ENCODE measurements around the gene NDFIP2.
"Not testable (repeated sequence)": the region's sequence is repeated elsewhere in the genome, so short reads cannot be mapped to it uniquely, and the experiment has no call there.

NDFIP2 gene

DNA sequence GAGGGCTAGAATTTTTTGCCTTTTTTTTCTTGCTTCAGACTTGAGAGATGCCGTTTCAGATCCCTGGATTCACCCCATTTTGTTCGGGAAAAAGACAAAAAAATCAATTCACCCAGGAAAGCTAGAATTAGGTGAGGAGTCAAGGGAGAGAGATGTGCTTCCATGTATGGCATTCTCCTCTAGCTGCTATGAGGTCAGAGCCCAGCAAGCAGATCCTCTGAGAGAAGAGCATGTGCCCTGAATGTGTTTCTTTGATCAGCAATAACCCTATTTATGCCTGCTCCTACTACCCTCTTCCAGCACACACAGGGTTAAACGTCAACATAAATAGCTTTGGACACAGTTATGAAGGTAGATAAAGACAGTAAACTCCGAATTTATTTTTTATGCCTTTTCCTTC, 53.6 kb downstream of the NDFIP2 start:
- no peak for DNase-seq (ENCODE audit: low read depth)

DNA sequence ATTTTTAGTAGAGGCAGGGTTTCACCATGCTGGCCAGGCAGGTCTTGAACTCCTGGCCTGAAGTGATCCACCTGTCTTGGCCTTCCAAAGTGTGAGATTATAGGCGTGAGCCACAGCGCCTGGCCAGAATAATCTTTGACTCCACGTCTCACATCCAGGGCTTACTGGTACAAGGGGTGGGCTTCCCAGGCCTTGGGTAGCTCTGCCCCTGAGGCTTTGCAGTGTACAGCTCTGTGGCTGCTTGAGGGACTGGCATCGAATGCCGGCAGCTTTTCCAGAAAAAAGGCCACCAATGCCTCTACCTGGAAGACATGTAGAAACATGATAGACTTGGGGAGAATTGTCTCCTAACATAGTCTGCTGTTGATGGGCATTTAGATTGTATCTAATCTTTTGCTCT, 57.8 kb downstream of the NDFIP2 start:
- no peak for DNase-seq (ENCODE audit: low read depth)

DNA sequence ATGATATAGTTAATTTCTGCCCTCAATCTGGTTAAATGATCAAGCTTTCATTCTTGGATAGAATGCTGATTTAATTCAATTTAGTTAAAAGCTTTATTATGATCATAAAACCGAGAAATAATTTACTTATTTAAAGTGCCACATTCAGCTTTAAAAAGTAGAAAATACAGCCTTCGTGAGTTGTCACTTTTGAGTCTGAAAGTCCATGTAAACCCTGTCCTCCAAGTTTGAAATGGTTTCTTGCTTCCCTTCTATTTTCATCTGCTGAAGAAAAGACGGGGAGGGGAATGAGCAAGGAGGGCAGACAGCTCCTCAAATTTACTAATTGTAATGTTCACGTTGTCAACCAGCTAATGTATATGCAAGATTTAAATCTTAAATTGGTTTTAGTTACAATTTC, 59.5 kb downstream of the NDFIP2 start:
- DNase-seq (ENCODE audit: low read depth), result no peak

DNA sequence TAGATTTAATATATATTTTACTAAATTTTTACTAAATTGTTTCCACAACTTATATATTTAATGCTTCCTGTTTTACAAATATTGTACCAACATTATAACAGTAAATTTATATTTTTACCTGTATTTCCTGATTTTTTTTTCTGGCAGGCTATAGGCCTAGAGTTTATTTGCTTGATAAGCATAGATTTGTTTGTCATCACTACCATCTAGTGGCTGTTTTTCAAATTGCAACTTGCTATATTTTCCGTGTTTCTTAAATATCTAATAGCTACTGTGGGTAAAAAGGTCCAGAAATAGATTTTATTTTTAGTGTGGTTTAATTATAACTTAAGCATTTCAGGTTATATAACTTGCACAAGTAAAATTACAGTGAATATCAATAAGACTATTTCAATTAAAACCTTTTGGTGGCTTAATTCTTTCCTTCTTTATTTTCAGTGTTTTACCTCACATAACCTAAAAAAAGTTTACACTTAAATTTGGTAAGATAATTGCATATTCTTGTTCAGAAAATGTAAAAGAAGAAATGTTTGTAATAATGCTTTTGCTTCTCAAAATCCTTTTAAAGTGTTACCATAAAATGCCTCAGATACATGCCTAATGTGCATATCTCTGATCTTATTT, 60.6 kb downstream of the NDFIP2 start:
- DNase-seq (ENCODE audit: low read depth), result no peak

DNA sequence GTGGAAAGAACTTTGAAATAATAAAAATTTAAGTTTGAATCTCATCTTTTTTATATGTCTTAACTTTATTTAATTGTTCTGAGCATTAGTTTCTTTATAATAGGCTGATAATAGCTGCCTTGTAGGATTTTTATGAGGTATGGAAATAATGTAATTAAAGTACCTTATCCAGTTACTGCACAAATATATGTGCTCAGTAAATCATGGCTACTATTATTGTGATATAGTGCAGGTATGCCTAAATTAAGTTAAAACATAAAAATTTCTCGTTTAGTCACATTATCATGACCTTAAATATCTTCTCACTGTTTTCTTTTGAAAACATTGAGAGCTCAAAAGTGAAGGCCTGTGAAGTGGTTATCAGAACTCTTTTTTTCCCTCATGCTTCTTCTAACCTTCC, 62.9 kb downstream of the NDFIP2 start:
- DNase-seq (ENCODE audit: low read depth), result no peak

DNA sequence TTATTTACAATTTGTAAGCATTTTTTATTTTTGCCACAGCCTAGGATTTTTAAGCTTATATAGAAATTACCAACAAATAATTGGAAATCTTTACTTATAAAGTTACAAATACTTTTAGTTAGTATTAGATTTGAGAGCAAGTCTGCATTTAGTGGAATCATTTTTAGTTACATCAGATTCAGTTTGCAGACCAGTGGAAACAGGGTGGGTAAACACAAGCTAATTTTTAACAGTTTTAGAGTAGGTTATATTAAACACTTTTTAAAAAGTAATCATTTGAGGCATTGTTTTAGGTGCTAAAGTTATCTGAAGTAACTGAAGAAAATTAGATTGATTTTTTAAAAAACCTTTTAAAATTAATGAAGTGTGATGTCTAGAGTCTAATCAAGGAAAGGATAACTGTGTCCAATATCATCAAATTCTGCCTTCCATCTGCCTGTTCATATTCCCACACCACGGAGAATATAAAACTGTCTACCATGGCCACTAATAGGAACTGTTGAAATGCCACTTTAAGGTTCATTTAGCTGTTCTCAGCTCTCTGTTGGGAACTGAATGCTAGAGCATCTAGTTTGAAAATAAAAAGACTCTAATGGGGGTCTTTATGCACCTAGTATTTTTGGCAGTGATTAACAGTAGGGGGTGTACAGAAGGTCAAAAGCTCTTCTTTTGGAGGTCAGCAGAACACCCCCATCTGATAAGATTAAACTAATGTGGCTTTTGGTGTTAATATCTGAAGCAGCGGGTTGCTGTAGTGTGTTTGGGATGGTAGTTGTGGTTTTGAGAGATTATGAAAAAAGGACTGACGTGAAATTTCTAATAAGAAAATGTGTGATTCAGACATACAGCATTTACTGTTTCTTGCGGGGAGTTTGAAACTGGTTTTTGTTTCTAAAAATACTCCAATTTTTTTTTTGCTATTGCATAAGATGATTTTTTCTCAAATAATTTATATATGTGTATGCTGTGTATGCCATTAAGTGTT, 66.5 kb downstream of the NDFIP2 start:
- no peak for DNase-seq (ENCODE audit: low read depth)

DNA sequence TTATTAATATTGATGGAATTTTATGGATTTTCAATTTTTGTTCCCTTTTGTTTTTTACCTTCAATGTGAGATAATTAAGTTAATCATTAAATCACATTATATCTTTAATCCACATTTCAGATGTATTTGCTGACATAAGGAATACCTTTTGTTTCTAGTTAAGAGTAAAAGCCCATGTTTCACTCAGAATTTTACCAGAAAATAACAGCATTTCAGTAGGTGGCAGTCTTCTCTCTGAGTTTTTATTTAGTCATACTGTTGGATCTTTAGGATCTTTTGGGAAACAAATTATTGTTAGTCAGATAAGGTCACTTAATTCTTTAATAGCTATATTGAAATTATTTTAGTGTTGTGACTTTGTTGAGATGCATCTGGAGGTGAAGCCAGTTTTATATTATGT, 67.9 kb downstream of the NDFIP2 start:
- no peak for DNase-seq (ENCODE audit: low read depth)

DNA sequence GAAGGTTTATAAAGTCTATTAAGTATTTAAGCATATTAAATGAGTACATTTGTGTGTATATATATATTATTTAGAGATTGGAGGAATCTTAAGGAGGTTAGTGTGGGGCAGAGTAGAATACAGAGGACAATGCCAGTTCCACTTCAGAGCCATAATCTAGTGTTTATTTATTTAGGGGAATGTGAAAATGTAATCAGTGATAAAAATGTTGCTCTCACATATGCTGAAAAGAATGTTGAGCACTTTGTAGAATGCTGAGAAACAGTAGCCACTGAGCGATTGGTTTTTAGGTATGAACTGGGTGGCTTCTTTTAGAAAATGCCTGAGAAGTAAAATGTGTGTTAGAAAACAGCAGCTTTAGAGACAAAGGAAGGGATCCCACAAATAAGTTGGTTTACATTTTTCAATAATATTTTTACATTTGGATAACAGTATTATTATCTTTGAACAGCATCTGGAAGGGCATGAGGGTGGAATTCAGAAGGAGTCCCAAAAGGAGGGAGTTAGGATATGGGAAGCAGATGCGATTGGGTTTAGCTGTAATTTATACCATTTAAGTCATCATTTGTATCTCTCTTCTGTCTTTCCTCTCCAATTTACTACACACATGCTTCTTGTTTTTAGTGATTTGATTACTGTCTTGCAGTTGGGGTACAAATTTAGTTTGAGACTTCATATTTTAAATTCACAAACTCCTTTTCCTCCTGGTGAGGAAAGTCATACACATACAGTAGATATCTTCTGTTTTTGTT, 68.6 kb downstream of the NDFIP2 start:
- no peak for DNase-seq (ENCODE audit: low read depth)

DNA sequence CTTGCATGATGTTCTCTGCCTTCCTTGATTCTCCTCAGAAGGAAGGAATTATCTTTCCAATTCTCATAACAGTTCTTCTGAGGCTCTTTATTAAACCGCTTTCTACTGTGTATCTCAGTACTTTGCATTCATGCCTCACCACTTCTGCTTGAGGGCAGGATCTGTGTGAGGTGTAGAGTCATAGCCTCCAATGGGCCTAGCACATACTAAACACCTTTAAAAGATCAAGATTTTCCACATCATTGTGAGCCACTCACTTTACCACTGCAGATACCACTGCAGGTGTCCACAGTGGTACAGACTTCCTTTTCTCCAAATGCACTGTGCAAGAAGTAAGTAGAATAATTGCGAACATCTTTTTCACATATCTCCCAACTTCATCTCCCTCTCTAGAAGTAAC, 76.7 kb downstream of the NDFIP2 start:
- DNase-seq (ENCODE audit: low read depth), result no peak

DNA sequence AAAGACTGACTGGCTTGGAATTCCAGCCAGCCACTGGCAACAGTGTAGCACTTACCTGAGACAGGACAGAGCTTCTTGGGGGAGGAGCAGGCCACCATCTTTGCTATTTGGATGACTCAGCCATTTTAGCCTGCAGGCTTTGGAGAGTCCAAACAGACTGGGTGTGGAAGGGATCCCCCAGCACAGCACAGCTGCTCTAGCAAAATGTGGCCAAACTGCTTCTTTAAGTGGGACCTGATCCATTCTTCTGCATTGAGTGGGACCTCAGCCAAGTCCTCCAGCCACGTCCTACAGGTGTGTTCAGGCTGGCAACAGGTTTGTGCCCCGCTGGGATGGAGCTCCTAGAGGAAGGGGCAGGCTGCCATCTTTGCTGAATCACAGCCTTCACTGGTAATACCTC, 80.0 kb downstream of the NDFIP2 start:
- DNase-seq (ENCODE audit: low read depth), result no peak

DNA sequence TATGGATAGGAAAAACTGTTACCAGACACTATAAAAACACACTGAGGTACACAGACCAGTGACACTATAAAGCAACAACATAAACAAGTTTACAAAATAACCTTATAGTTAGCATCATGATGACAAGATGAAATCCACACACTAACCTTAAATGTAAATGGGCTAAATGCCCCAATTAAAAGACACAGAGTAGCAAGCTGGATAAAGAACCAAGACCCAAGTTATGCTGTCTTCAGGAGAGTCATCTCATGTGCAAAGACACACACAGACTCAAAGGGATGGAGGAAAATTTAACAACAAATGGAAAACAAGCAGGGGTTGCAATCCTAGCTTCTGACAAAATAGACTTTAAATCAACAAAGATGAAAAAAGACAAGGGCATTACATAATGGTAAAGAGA, 81.6 kb downstream of the NDFIP2 start:
- DNase-seq (ENCODE audit: low read depth), result no peak

DNA sequence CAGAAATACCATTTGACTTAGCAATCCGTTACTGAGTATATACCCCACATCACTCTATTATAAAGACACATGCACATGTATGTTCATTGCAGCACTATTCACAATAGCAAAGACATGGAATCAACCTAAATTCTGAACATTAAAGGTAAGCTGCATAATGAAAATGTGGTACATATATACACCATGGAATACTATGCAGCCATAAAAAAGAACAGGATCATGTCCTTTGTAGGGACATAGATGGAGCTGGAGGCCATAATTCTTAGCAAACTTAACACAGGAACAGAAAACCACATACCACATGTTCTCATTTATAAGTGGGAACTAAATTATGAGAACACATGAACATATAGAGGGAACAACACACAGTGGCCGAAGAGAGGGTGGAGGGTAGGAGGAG, 85.2 kb downstream of the NDFIP2 start:
- DNase-seq (ENCODE audit: low read depth), result no peak

DNA sequence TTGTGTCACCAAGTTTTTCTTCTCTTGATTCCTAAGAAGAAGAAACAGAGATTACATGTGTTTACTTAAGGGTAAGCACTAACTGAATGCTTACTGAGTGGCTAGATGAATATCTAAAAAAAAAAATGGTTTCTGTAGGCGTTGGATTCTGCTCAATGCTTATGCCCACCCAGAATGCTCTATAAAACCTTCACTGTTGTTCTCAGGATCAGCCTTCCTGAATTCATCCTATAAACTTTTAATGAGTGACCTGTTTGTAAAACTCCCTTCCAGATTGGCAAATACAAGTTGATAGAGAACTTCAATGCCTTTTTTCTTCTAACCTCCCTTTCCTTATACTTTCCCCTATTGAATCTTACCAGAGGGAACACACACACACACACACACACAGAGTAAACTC, 90.2 kb downstream of the NDFIP2 start:
- DNase-seq (ENCODE audit: low read depth), result no peak

DNA sequence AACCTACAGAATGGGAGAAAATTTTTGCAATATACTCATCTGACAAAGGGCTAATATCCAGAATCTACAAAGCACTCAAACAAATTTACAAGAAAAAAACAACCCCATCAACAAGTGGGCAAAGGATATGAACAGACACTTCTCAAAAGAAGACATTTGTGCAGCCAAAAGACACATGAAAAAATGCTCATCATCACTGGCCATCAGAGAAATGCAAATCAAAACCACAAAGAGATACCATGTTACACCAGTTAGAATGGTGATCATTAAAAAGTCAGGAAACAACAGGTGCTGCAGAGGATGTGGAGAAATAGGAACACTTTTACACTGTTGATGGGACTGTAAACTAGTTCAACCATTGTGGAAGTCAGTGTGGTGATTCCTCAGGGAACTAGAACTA, 92.9 kb downstream of the NDFIP2 start:
- DNase-seq (ENCODE audit: low read depth), result not testable (repeated sequence)

DNA sequence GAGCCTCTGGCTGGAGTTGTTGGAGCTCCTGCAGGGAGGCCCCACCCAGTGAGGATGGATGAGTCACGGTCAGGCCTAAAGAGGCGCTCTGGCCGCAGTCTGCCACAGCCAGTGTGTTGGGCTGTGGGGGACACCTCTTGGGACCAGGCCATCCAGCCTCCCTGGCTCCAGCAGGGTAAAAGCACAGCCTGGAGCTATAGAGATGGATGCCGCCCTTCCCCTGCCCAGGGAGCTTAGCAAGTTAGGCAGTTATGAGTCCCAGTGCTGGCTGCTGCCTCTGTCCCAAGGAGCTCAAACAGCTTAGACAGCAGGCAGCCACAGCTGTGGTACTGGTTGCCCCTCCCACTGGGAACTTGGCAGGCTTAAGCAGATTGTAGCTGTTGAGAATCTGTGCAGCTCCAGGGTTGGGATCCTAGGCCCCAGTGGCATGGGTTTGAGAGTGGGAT, 100.9 kb downstream of the NDFIP2 start:
- no peak for DNase-seq (ENCODE audit: low read depth)

DNA sequence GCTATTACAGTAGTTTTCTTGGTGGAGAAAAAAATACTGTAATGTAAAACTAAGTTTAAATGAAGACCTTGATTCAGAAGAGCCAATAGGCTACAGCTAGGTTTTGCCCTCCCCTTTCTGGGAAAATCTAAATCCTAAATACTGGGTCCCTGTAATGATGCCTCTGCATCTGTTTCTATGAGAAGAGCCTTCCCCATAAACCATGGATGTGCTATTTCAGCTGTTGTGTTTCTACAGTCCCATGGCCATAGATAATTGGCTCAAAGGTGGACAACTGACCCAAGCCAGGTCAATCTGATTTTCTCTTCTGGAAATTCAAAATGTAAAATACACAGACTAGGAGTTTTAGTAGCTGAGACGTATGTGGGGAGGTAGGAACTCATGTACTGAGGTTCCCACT, 101.9 kb downstream of the NDFIP2 start:
- no peak for DNase-seq (ENCODE audit: low read depth)

DNA sequence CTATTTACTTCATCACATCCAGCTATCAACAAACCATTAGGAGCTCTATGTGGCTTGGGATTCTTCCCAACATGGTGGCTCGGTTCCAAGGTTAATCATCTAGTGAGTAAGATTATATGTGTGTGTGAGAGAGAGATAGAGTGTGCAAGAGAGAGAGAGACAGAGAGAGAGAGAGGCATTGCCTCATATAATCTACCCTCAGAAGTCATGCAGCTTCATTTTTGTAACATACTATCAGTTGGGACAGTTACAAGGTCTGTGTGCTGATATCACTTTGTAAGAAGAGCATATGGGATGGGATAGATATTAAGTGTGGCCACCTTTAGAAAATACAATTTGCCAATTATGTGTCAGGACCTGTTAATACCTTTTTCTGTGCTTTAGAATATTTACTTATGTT, 104.1 kb downstream of the NDFIP2 start:
- DNase-seq (ENCODE audit: low read depth), result no peak

DNA sequence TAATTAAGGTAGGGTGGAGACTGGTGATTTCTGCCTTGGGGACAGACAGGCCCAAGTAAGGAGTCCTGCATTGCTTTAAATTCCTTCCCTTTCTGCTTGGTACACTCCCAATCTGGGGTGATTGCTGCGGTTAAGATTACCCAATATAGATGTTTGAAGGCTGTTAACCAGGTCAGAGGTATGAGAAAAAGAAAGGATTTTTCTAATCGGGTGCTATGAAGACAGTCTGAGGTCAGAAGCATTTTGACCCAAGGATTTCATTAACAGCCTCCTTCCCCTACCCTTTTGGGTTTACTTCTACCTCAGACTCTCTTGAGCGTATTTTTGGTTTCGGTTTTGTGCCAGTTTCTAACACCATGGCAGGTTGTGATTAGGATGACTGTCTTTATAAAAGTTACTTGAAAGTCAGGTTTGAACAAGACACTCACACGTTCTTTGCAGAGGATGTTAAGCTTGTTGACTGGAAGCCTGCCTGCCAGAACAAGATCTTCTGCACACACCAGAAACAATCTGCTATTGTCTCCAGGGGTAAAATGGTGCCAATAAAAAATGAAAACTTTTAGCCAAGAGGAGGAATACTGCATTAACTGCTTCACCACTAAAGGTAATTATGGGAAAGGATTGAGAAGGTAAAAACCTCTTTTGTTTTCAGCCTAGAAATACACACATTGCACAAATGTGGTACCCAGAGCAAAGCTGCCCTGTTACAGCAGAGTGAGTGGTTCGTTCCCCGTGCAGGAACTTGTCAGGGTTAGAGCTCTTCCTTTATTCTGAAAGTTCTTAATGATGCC, 108.8 kb downstream of the NDFIP2 start:
- no peak for DNase-seq (ENCODE audit: low read depth)

DNA sequence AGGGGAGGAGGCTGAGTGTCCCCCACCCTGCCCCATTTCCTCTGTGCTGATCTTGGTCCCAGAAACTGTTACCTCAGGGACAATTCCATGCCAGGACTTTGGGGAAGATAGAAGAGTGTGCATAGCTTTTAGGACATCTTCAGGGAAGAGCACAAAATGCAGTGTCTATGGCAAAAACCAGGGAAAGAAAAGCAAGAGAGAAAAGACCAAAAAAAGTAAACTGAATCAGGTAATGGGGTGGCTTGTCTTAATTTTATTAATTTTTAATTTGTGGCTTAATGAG, 109.4 kb downstream of the NDFIP2 start:
- no peak for DNase-seq (ENCODE audit: low read depth)

DNA sequence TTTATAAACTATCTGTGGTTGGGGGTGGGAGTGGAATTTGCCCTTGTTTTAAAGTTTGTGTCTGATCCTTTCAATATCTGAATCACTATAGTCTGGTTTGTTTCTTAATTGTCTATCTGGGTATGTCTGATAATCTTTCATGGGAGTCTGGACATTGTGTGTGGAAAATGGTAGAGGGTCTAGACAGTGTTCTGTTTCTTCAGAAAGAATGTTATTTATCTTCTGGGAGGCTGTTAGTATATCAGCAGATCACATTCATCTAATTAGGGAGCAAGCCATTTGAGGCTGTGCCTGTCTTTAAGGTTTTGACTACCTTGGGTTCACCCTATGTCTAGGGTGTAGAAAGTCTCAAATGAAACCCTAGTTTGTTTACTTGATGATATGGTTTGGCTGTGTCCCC, 110.5 kb downstream of the NDFIP2 start:
- no peak for DNase-seq (ENCODE audit: low read depth)

DNA sequence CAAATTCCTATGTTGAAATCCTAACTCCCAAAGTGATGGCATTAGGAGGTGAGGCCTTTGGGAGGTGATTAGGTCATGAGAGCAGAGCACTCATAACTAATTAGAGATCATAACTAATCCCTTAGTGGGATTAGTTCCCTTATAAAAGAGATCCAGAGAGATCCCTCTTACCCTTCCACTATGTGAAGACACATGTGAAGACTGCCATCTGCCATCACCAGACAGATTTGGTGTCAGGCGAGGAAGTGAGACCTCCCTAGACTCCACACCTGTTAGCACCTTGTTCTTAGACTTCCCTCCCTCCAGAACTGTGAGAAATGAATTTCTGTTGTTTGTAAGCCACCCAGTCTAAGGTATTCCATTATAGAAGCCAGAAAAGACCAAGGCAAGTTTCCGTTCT, 112.2 kb downstream of the NDFIP2 start:
- no peak for DNase-seq (ENCODE audit: low read depth)

DNA sequence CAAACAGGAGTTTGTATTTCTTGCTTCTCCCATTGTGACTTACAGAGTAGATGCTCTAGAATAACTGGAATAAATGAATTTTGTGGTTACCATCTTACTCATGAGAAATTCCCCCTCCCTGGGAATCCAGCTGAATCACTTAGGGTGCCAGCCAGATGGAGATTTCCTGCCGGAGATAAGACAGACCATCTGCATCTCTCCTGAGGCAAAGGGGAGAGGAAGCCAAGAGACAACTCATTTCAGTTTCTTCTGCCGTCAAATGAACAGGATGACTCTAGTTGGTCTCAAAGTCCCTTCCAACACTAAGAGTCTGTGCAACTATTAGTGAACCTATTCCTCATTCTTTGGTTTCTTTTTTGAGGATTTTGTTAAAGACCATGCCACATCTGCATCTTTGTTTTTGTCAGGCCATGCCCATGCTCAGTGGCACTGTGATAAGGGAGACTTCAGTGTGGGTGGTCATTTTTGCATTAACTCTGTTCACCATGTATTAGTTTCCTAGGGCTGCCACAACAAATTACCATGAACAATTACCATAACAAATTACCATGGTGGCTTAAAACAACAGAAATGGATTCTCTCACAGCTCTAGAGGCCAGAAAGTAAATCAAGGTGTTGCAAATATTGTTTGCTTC, 112.8 kb downstream of the NDFIP2 start:
- no peak for DNase-seq (ENCODE audit: low read depth)
